GM12878 (cell line): ENCODE measurements around the gene DENND1C. TPM values are rescaled to one million over a fixed set of nuclear protein-coding genes. Genes with fewer than 3 reads are reported as not detected.
A peak's percentile ranks its signal among the peaks of the same experiment; 100 is the strongest.

Source experiments
- ATAC-seq: fragments of 200-7000 bp; cut with Tn5 transposase; 3 replicates; pipeline ENCODE4 v1.9.1; 2020; ENCODE audit warnings: mild to moderate bottlenecking, moderate library complexity
- BruUV-seq: library from RNA; stranded (reverse); fragments of 400-500 nt; replicated peaks from 2 replicates; lab custom pipeline; 2021; lab: Mats Ljungman, UMichigan
- CTCF ChIA-PET: fragments of 300-600 bp; sonication (Branson Sonifier 250); formaldehyde crosslinking; extraction: SDS; loops from one replicate; lab custom pipeline; 2021; ENCODE audit warnings: inconsistent platforms; lab: Yijun Ruan, JAX
- POLR2A ChIA-PET: fragments of 350-600 bp; formaldehyde crosslinking; extraction: SDS; loops from one replicate; lab custom pipeline; 2021; ENCODE audit warnings: inconsistent platforms; lab: Charles Lee
- RAD21 ChIA-PET: fragments of 300-600 bp; sonication (Branson Sonifier 250); formaldehyde crosslinking; loops from one replicate; lab custom pipeline; 2023; ENCODE audit warnings: antibody characterized with exemption; ENCODE audit not compliant: unreplicated experiment; lab: Charles Lee
- SMC1A ChIA-PET: fragments of 300-600 bp; sonication (Branson Sonifier 250); formaldehyde crosslinking; loops from one replicate; lab custom pipeline; 2023; ENCODE audit not compliant: unreplicated experiment, uncharacterized antibody; lab: Charles Lee
- DNase-seq: peaks from one replicate; pipeline ENCODE4 v3.0.0-alpha.2; 2011; ENCODE audit warnings: low read depth, low spot score
- FAIRE-seq: peaks from 3 replicates; lab custom pipeline; 2011; peaks lifted over from hg19 to GRCh38; lab: Jason Lieb, UNC
- H2AFZ ChIP-seq: 2 replicates; pipeline ENCODE4 v1.6.0; 2011; ENCODE audit warnings: low read depth, low read length, control low read depth; ENCODE audit not compliant: control insufficient read depth
- H3K27ac ChIP-seq: 2 replicates; pipeline ENCODE4 v1.5.1; 2011; ENCODE audit warnings: control low read depth; ENCODE audit not compliant: control insufficient read depth, insufficient read depth
- H3K27me3 ChIP-seq, 2 experiments: replicated peaks in 1 of 2; 2 replicates each; pipeline versions ENCODE4 v1.6.0 to v1.6.1; 2011; ENCODE audit warnings: low read length in 1 of 2; ENCODE audit not compliant: control insufficient read depth in 2 of 2, insufficient read depth in 2 of 2
- H3K36me3 ChIP-seq, 2 experiments: 2 replicates each; pipeline ENCODE4 v1.5.1; 2011; ENCODE audit warnings: low read length in 1 of 2; ENCODE audit not compliant: control insufficient read depth in 2 of 2, insufficient read depth in 2 of 2
- H3K4me1 ChIP-seq: 2 replicates; pipeline ENCODE4 v1.6.1; 2011; ENCODE audit warnings: mild to moderate bottlenecking, low read length, moderate library complexity, mixed read lengths; ENCODE audit not compliant: control insufficient read depth, insufficient read depth
- H3K4me2 ChIP-seq: 2 replicates; pipeline ENCODE4 v1.6.0; 2011; ENCODE audit warnings: control low read depth; ENCODE audit not compliant: control insufficient read depth, insufficient read depth
- H3K4me3 ChIP-seq: fragments of 200-600 bp; sonication (generic); 2 replicates; pipeline ENCODE4 v1.5.1; 2016
- H3K79me2 ChIP-seq: 2 replicates; pipeline ENCODE4 v1.6.0; 2011; ENCODE audit warnings: low read length; ENCODE audit not compliant: control insufficient read depth, insufficient read depth
- H3K9ac ChIP-seq: 2 replicates; pipeline ENCODE4 v1.8.0; 2011; ENCODE audit warnings: low read length, control low read depth, mixed read lengths; ENCODE audit not compliant: control insufficient read depth, insufficient read depth
- H3K9me3 ChIP-seq: replicated peaks from 3 replicates; pipeline ENCODE4 v1.5.1; 2011; ENCODE audit warnings: mild to moderate bottlenecking, low read length; ENCODE audit not compliant: control insufficient read depth, insufficient read depth
- H4K20me1 ChIP-seq: 2 replicates; pipeline ENCODE4 v1.6.0; 2011; ENCODE audit not compliant: control insufficient read depth, insufficient read depth
- CBFB ChIP-seq: IDR thresholded peaks from 2 replicates; pipeline ENCODE4 v1.6.1; 2016; ENCODE audit warnings: antibody characterized with exemption, low read depth
- ETV6 ChIP-seq, 2 experiments: fragments of 450-650 bp in 1 of 2; IDR thresholded peaks in 1 of 2; conservative IDR thresholded peaks in 1 of 2; 2 replicates each; pipeline ENCODE4 v1.6.1; 2014; ENCODE audit warnings: antibody characterized with exemption in 1 of 2, borderline replicate concordance in 1 of 2, low read depth in 1 of 2, mild to moderate bottlenecking in 1 of 2, moderate library complexity in 1 of 2
- GABPA ChIP-seq: IDR thresholded peaks from 2 replicates; pipeline ENCODE4 v1.6.1; 2014; ENCODE audit warnings: antibody characterized with exemption, low read depth, mild to moderate bottlenecking, inconsistent platforms
- PAX8 ChIP-seq: fragments of 450-650 bp; IDR thresholded peaks from 2 replicates; pipeline ENCODE4 v1.6.1; 2017; ENCODE audit warnings: mild to moderate bottlenecking, moderate library complexity
- SP1 ChIP-seq: IDR thresholded peaks from one replicate; pipeline ENCODE4 v1.6.1; 2011; ENCODE audit warnings: low read depth, low read length
- SPI1 ChIP-seq: IDR thresholded peaks from 2 replicates; pipeline ENCODE4 v1.6.1; 2011; ENCODE audit warnings: low read depth, mild to moderate bottlenecking, low read length, moderate library complexity, borderline replicate concordance; ENCODE audit not compliant: insufficient read depth
- SUPT20H ChIP-seq: IDR thresholded peaks from 2 replicates; pipeline ENCODE4 v1.6.1; 2011; ENCODE audit warnings: low read depth, mild to moderate bottlenecking, low read length, moderate library complexity, borderline replicate concordance; ENCODE audit not compliant: control insufficient read depth
- WGBS: methylation state at CpG from one replicate; pipeline ENCODE4 v1.1.6; 2016; ENCODE audit warnings: low lambda C conversion rate; ENCODE audit not compliant: insufficient replicate concordance, insufficient coverage; ENCODE audit errors: missing lambda C conversion rate; 5-methylcytosine and 5-hydroxymethylcytosine counted together
- in situ Hi-C: fragments of 300-500 bp; cut with MboI; formaldehyde crosslinking; loops from 9 replicates; pipeline ENCODE4 v1.14.3; 2018; ENCODE audit warnings: mixed read lengths
- intact Hi-C: fragments of 100-400 bp; cut with micrococcal nuclease; formaldehyde crosslinking; loops from one replicate; pipeline ENCODE4 v1.14.2; 2022; ENCODE audit not compliant: unreplicated experiment
- polyA plus RNA-seq, 11 experiments: library from polyadenylated mRNA; depleted of rRNA in 4 of 11; unstranded in 6 of 11; stranded (reverse) in 5 of 11; fragments of >200 nt; fragmentation: Nextera tagmentation in 4 of 11; fragmentation: Illumina TruSeq in 1 of 11; extraction: Ambion mirVana in 4 of 11; extraction: Trizol in 1 of 11; gene quantifications; 1 replicate in 1 of 11; 2 replicates in 10 of 11; pipeline versions ENCODE4 v1.2.1 to v1.2.3, GENCODE V29; 2011 to 2016; ENCODE audit warnings: inconsistent platforms in 2 of 11, missing spikeins in 2 of 11, low read depth in 1 of 11
- total RNA-seq, 4 experiments: library from RNA; depleted of rRNA in 3 of 4; stranded (reverse); fragments of >200 nt in 3 of 4; fragmentation: Illumina TruSeq in 1 of 4; extraction: Trizol in 1 of 4; gene quantifications; 2 replicates each; pipeline versions ENCODE4 v1.2.1 to v1.2.3, GENCODE V29; 2013 to 2021
- TF ChIP-seq, protein P1 (sequence below): fragments of 450-650 bp; IDR thresholded peaks from 2 replicates; pipeline ENCODE4 v1.6.1; 2017; ENCODE audit warnings: borderline replicate concordance

The DENND1C gene
- total and polyA plus RNA-seq, 10 of the 15 experiments (the other 5 are each of a cell fraction or from before 2014, with no cell fraction given): 2.4 to 54.3 (median 32.7) TPM

DNA sequence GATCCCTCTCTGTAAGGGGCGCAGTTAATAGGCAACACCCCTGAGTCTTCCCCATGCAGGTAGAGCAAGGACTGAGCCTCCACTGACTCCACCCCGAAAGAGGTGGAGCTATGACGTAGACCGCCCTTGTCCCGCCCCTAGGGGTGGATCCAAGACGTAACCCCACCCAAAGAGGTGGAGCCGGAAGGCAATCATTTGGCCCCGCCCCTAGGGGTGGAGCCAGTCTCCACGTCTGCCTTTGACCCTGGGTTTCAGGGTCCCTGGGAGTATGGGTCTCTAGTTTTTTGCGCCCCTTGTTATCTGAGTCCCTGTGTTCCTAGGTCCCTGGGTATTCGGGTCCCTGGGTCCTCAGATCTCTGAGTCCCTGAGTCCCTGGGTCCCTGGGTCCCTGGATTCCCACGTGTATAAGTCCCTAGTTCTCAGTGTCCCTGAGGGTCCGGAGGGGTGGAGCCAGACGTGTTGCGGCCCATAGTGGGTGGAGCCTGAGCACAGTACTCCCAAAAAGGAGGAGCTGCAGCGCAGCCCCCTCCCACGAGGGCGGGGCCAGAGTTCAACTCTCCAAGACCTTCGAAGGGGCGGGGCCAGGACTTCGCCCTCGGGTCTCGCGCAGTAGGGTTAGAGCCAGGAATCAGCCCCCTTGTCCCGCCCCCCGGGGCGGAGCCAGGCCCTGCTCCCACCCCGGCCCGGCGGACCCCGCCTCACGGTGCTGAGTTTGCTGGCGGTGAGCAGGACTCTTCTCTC is 5.3 kb downstream of the DENND1C start:
- FAIRE-seq (peak; percentile 90), ATAC-seq (peak; percentile 94), DNase-seq (no peak)
- ChIA-PET SMC1A (no interaction called here), RAD21 (no interaction called here), POLR2A (interaction anchor here (1.4 kb wide), 1 partner anchor 52 kb away, joined by 3 read pairs; the partner anchor contains the start of gene KHSRP), CTCF (no interaction called here)
- Histone ChIP-seq H3K27me3 (no peaks in the 10 kb centered on the region), H3K27ac (no peak overlapping the region), H3K4me3 (no peak overlapping the region), H4K20me1 (no peaks in the 10 kb centered on the region), H3K9ac (no peak overlapping the region), H2AFZ (no peak overlapping the region), H3K36me3 (peaks cover 8 to 17% of the 10 kb centered on the region in 2 experiments; a peak in 3 of 4 replicates), H3K79me2 (peaks cover 9% of the 10 kb centered on the region), H3K4me2 (no peak overlapping the region), H3K4me1 (peaks cover 4% of the 10 kb centered on the region; the same call in 1 of the 2 replicates), H3K9me3 (no peaks in the 10 kb centered on the region; the same call in 2 of the 3 replicates)
- 80% methylated on average over 18 of the region's 33 CpGs for WGBS
- in situ Hi-C loops: no loop called here
- intact Hi-C loops: no loop called here
- TF ChIP-seq SP1 (peak; percentile 40), SPI1 (no peak)
- BruUV-seq: no TSS peak

DNA sequence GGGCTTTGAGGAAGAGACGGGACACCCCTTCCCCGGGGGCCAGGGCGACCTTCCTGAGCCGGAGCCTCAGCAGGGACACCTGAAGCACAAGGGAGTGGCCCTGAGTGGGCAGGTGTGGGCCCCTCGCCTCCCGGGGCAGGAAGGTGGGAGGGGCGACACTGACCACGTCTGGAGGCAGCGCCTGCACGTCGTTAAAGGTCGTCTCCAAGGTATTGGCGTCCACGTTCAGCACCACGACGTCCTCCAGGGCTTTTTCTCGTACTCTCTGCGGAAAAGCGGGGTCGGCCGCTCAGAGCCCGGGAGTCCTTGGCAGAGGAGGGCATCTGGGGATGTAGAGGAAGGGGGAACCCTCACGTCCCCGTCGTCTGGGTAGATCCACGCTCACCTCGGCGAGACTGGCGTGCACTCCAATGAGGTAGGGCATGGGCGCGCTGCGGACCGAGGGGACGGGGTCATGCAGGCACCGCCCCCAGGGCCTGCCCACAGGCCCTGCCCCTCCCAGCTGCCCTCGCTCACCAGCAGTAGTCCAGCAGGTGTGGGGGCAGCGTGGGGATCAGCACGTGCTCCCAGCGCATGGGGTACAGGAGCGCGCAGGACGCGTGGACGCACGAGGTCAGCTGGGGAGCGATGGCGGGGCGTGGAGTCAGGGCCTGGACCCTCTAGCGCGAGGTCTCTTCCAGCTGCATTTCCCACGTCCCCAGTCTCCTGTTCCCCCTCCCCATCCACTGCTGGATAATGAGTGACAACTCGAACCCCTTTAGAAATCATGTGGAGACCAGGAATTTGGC is 6.1 kb downstream of the DENND1C start:
- no peak overlapping the region for H3K4me3 ChIP-seq
- H4K20me1 ChIP-seq: no peaks in the 10 kb centered on the region
- H3K4me2 ChIP-seq: no peak overlapping the region
- ATAC-seq: no peak
- H3K9me3 ChIP-seq: no peaks in the 10 kb centered on the region; the same call in 2 of the 3 replicates
- peaks cover 8 to 17% of the 10 kb centered on the region in 2 experiments; a peak in 3 of 4 replicates for H3K36me3 ChIP-seq
- 0 out of 2 replicates have a peak, but pooled peaks cover 2% of the 10 kb centered on the region for H3K79me2 ChIP-seq
- 95% methylated on average over 52 of the region's 52 CpGs for WGBS
- H2AFZ ChIP-seq: no peak overlapping the region
- ChIA-PET POLR2A (interaction anchor here (1.4 kb wide), 1 partner anchor 51 kb away, joined by 3 read pairs; the partner anchor contains the start of gene KHSRP), SMC1A (no interaction called here), RAD21 (no interaction called here), CTCF (no interaction called here)
- no peak for FAIRE-seq
- TF ChIP-seq SUPT20H (no peak), PAX8 (no peak), GABPA (no peak), CBFB (no peak), ETV6 (conservative IDR thresholded peaks at IDR 0.05 in 1 of 2, IDR thresholded peaks at IDR 0.05 in 1 of 2; ENCODE audit: borderline replicate concordance in 1 of 2, low read depth in 1 of 2) (no peak)
- TF ChIP-seq, protein P1, sequence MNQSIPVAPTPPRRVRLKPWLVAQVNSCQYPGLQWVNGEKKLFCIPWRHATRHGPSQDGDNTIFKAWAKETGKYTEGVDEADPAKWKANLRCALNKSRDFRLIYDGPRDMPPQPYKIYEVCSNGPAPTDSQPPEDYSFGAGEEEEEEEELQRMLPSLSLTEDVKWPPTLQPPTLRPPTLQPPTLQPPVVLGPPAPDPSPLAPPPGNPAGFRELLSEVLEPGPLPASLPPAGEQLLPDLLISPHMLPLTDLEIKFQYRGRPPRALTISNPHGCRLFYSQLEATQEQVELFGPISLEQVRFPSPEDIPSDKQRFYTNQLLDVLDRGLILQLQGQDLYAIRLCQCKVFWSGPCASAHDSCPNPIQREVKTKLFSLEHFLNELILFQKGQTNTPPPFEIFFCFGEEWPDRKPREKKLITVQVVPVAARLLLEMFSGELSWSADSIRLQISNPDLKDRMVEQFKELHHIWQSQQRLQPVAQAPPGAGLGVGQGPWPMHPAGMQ: no peak
- intact Hi-C loops (no loop called here), in situ Hi-C loops (no loop called here)
- no TSS peak for BruUV-seq
- no peak for DNase-seq
- H3K27ac ChIP-seq: no peak overlapping the region
- H3K9ac ChIP-seq: no peak overlapping the region
- no peaks in the 10 kb centered on the region for H3K27me3 ChIP-seq
- H3K4me1 ChIP-seq: peaks cover 4% of the 10 kb centered on the region; the same call in 1 of the 2 replicates
